Activated naive CD8-positive, alpha-beta T cell (primary cell): Measurements from ENCODE around the gene ADCY2.

ENCODE experiments used
- H3K27ac Mint-ChIP-seq: one replicate; pipeline ENCODE4 v1.8.0; 2021; ENCODE audit warnings: mixed read lengths
- H3K27me3 Mint-ChIP-seq: one replicate; pipeline ENCODE4 v1.8.0; 2021; ENCODE audit warnings: mixed read lengths
- H3K36me3 Mint-ChIP-seq: one replicate; pipeline ENCODE4 v1.8.0; 2021; ENCODE audit warnings: mixed read lengths
- H3K4me1 Mint-ChIP-seq: one replicate; pipeline ENCODE4 v1.8.0; 2021; ENCODE audit warnings: low read depth, mixed read lengths
- H3K4me3 Mint-ChIP-seq: one replicate; pipeline ENCODE4 v1.8.0; 2021; ENCODE audit warnings: mild to moderate bottlenecking, mixed read lengths
- H3K9me3 Mint-ChIP-seq: one replicate; pipeline ENCODE4 v1.8.0; 2021; ENCODE audit warnings: low read depth, mixed read lengths

ADCY2 gene

DNA sequence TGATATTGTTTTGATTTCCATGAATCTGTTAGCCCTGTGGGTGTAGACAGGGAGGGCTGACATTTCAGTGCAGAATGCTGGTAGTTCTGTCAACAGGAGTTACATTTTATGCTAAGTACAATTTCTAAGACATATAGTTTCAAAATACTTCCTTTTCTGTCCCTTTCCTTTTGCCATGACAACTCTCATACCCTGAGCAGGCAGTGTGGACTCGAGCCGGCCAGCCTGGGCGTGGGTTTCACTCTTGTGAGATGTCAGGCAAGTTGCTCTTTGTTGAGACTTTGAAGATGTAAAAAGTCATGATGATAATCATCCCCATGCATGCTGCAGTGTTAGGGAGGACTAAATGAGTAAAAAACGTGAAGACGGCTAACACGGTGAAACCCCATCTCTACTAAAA lies 257.1 kb downstream of the ADCY2 start:
- Mint-ChIP-seq H3K4me3 (no peak overlapping the region), H3K36me3 (no peaks in the 10 kb centered on the region), H3K27me3 (peaks cover 3% of the 10 kb centered on the region), H3K4me1 (no peaks in the 10 kb centered on the region), H3K9me3 (no peaks in the 10 kb centered on the region), H3K27ac (no peak overlapping the region)

DNA sequence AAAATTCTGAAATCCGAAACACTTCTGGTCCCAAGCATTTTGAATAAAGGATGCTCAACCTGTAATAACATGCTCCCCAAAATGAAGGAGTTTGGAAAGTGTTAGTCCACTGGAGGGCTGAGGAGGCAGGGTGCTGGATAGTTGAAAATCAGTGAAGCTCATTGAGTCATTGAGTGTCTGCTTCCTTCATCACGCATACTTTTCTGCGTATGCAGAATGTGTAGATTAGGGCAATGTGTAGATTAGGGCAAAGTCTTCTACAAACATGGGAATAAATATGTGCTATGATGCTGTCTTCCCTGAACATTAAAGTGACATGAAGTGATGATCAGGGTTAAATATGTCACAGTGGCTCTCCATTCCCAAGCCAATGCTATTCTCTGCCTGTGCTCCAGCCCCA lies 261.2 kb downstream of the ADCY2 start:
- Mint-ChIP-seq H3K27me3 (peaks cover 3% of the 10 kb centered on the region), H3K36me3 (no peaks in the 10 kb centered on the region), H3K4me3 (no peak overlapping the region), H3K9me3 (no peaks in the 10 kb centered on the region), H3K27ac (no peak overlapping the region), H3K4me1 (no peaks in the 10 kb centered on the region)

DNA sequence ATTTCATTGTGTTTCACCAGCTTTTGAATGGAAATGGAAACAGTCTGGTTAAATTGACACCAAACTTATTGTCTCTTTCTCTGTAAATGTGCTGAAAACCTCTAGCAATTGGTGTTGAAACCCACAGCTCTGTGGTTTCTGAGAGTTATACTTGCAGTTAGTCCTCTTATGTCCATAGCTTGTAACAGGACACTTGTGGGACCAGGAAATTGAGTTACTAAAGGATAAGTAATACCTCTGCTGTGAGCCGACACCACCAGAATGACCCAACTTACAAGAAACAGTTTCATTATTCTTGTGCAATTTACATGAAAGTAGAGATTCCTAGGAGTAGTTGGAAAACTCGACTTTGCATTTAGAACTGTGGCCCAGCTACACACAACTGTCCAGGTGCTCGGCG lies 263.5 kb downstream of the ADCY2 start:
- no peaks in the 10 kb centered on the region for H3K4me1 Mint-ChIP-seq
- no peak overlapping the region for H3K4me3 Mint-ChIP-seq
- H3K9me3 Mint-ChIP-seq = no peaks in the 10 kb centered on the region
- no peaks in the 10 kb centered on the region for H3K36me3 Mint-ChIP-seq
- no peak overlapping the region for H3K27ac Mint-ChIP-seq
- H3K27me3 Mint-ChIP-seq = no peaks in the 10 kb centered on the region

DNA sequence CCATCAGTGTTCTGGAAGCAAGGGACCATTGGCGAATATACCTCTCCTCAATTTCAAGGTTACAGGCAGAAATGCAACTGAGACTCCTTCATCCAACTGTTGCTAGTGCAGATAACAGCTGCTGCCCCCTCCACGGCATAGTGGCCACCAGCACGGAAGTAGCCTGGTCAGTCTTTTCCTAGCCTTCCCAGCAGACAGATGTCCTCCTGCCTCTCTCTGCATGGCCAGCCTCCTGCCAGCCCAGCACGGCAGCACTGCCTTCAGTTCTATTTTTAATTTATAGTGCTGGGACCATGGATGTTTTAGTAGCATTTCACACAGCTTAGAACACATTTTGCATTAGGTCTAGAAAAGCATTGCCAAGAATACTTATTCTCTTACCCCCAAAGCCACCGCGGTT lies 266.4 kb downstream of the ADCY2 start:
- H3K4me1 Mint-ChIP-seq = no peaks in the 10 kb centered on the region
- H3K27ac Mint-ChIP-seq = no peak overlapping the region
- no peak overlapping the region for H3K4me3 Mint-ChIP-seq
- H3K9me3 Mint-ChIP-seq = no peaks in the 10 kb centered on the region
- no peaks in the 10 kb centered on the region for H3K36me3 Mint-ChIP-seq
- no peaks in the 10 kb centered on the region for H3K27me3 Mint-ChIP-seq

DNA sequence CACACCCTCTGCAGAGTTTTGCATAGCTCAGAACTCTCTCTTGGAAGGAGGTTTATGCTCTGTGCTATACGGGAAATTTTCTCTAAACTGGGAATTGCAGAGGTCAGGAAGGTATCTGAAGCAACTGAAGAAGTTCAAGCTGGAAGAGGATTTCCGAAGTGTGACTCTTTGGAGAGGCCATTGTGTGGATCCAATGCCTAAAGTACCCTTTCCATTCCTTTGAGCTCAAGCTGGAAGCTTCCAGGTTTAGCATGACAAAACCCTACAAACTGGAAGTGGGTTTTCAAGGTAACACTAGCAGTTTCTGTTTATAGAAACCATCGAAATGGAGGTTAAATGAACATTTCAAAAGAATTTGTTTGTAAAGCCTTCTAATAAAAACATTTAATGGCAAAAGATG lies 267.9 kb downstream of the ADCY2 start:
- Mint-ChIP-seq H3K27me3 (no peaks in the 10 kb centered on the region), H3K4me3 (no peak overlapping the region), H3K4me1 (no peaks in the 10 kb centered on the region), H3K27ac (no peak overlapping the region), H3K9me3 (no peaks in the 10 kb centered on the region), H3K36me3 (no peaks in the 10 kb centered on the region)

DNA sequence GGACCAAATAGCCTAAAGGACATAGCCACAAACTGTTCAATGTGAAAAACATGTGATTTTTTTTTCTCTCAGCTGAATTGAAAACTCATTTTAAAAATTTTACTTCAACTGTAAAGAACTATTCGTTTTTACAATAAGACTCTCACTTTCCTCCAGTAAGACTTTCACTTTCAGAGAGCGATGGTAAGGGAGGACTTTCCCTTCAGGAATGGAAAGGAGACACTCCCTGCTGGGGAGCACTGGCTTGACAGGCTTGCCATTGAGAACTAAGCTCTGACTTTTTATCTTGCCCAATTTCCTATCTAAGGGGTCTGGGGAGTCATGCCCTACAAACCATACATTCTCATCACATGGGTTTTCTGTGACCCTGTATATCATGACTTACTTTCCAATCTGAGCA lies 268.3 kb downstream of the ADCY2 start:
- Mint-ChIP-seq H3K27ac (no peak overlapping the region), H3K36me3 (no peaks in the 10 kb centered on the region), H3K4me3 (no peak overlapping the region), H3K9me3 (no peaks in the 10 kb centered on the region), H3K4me1 (no peaks in the 10 kb centered on the region), H3K27me3 (no peaks in the 10 kb centered on the region)

DNA sequence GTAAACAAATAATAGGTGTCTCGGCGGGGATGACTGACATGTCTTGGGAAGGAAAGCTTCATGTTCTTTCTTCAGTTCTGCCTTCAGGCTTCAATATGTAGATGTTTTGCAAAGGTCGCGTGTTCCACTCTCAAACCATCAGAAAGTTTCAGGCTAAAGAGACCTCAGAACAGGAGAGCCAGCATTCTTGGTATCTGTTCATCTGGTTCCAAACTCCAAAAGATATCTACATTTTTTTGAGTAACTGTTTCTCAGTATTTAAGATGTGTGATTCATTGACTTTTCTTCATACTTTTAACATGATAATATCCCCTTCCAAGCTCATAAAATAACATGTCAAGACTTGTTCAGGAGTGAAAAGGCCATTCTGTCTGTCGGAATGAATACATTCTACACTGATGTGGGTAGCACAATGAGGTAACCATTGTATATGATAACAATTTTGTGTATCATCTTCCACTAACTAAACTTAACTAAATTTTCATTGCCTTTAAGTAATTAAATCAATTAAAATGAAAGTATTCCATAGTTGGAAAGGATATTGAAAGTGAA lies 271.4 kb downstream of the ADCY2 start:
- no peak overlapping the region for H3K27ac Mint-ChIP-seq
- H3K4me3 Mint-ChIP-seq = no peak overlapping the region
- no peaks in the 10 kb centered on the region for H3K4me1 Mint-ChIP-seq
- no peaks in the 10 kb centered on the region for H3K9me3 Mint-ChIP-seq
- no peaks in the 10 kb centered on the region for H3K27me3 Mint-ChIP-seq
- no peaks in the 10 kb centered on the region for H3K36me3 Mint-ChIP-seq

DNA sequence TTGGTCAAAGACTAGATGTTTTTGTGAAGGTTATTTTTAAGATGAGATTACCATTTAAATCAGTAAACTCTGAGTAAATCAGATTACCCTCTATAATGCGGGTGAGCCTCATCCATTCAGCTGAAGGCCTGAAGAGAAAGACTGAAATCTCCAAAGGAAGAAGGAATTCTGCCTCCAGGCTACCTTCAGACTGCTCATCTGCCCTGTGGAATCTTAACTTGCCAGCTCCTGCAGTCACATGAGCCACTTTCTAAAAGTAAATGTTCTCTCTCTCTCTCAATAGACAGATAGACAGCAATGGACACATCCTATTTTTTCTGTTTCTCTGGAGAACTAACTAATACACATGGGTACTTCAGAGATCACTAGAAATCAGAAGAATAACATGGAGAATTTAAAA lies 272.2 kb downstream of the ADCY2 start:
- no peaks in the 10 kb centered on the region for H3K9me3 Mint-ChIP-seq
- H3K4me1 Mint-ChIP-seq = no peaks in the 10 kb centered on the region
- H3K36me3 Mint-ChIP-seq = no peaks in the 10 kb centered on the region
- no peak overlapping the region for H3K27ac Mint-ChIP-seq
- H3K4me3 Mint-ChIP-seq = no peak overlapping the region
- H3K27me3 Mint-ChIP-seq = no peaks in the 10 kb centered on the region

DNA sequence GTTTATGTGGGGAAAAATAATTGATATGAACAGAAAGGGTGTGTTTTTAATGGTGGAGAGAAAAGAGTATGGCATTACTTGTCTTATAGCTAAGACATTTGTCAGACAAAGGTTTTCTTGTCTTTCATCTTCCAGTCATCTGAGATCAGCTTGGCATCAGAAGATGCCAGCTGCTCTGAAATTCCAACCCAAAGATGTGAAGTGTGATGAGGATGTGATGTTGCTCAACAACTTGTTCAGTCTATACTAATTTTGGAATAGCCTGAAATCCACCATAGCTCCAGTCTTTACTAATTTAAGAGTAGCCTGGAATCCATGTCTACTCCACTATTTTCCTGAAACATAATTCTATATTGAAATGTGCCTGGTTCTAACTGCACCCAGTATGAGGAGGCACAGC lies 272.7 kb downstream of the ADCY2 start:
- H3K27me3 Mint-ChIP-seq = no peaks in the 10 kb centered on the region
- no peak overlapping the region for H3K27ac Mint-ChIP-seq
- no peaks in the 10 kb centered on the region for H3K9me3 Mint-ChIP-seq
- H3K4me1 Mint-ChIP-seq = no peaks in the 10 kb centered on the region
- H3K4me3 Mint-ChIP-seq = no peak overlapping the region
- H3K36me3 Mint-ChIP-seq = no peaks in the 10 kb centered on the region

DNA sequence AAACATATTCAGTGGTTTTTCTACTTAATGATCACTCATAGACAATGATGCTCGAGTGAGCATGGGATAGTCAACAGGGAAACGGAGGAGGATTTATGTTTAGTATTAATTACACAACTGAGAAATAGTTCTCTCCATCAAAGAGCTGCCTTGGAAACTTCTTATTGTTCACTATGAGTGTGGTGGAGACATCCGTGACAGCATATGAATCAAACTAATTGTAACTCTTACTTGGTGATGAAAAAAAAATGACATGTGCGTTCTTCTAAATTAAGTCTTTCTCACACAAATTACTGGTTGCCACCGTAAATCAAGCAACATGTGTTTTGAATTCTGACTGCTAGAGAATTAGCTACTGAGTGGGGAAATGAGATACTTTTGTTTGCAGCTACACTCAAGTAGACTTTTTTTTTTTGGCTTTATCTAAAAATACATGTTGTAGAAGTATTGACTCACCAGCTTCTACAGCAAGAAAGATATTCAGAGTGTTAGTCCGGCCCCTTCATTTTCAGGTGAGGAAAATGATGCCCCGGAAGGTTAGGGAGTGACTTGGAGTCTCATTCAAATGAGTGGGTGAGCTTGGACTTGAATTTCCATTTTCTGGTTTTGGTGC lies 275.5 kb downstream of the ADCY2 start:
- Mint-ChIP-seq H3K4me1 (no peaks in the 10 kb centered on the region), H3K27ac (no peak overlapping the region), H3K27me3 (no peaks in the 10 kb centered on the region), H3K36me3 (no peaks in the 10 kb centered on the region), H3K4me3 (no peak overlapping the region), H3K9me3 (no peaks in the 10 kb centered on the region)

DNA sequence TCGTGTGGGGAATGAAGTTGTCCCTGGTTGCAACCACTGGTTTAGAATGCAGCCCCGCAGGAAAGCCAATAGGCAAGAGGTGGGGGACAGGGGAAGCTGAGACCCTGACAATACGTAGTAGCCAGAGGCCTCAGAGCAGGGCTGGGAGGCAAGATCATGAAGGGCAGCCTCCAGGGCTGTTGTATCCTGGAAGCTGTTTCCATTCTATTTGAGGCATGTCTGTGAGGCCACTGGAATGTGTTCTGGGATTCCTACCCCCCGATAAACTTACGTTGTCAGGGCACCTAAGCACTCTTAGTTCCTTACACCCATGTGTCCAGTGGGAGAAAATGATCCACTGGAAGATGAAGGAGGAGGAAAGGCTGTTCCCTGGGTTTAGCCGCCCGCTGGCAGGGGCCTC lies 277.7 kb downstream of the ADCY2 start:
- H3K27me3 Mint-ChIP-seq = no peaks in the 10 kb centered on the region
- H3K36me3 Mint-ChIP-seq = no peaks in the 10 kb centered on the region
- no peaks in the 10 kb centered on the region for H3K4me1 Mint-ChIP-seq
- no peak overlapping the region for H3K4me3 Mint-ChIP-seq
- H3K27ac Mint-ChIP-seq = no peak overlapping the region
- no peaks in the 10 kb centered on the region for H3K9me3 Mint-ChIP-seq

DNA sequence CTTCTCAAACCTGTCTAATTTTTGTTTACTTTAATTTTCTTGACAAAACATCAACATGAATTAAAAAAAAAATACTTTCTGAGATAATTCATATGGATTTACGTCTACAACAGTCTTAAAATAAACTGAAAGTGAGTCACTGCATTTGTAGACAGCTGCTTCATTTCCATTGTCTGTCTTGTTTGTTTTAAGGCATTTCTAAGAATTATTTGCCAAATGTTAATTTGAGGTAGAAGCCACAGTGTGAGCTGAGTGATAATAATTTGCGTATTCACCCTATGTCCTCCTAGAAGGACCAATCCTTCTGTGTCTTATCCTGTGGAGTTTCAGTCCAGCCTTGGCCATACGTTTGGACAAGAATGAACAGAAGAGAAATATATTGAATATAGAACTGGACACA lies 280.5 kb downstream of the ADCY2 start:
- no peak overlapping the region for H3K4me3 Mint-ChIP-seq
- no peaks in the 10 kb centered on the region for H3K4me1 Mint-ChIP-seq
- H3K27me3 Mint-ChIP-seq = no peaks in the 10 kb centered on the region
- no peak overlapping the region for H3K27ac Mint-ChIP-seq
- H3K9me3 Mint-ChIP-seq = no peaks in the 10 kb centered on the region
- H3K36me3 Mint-ChIP-seq = no peaks in the 10 kb centered on the region

DNA sequence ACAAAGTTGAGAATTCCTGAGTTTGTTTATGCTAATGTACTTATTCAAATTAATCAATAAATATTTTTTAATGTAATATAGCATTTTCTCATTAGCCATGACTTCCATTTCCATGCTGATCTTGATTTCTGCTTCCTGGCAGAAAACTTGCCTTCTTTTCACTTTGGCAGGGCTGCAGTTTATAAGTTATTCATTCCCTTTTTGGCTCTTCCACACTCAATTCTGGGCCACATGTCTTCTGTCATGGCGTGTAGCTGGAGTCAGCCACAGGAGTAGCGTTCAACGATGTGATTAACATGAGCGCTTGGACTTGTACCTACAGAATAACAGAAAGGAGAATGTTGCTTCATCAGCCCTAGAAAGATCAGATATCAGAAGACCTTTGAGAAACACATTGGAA lies 282.1 kb downstream of the ADCY2 start:
- no peaks in the 10 kb centered on the region for H3K9me3 Mint-ChIP-seq
- H3K4me1 Mint-ChIP-seq = no peaks in the 10 kb centered on the region
- H3K27me3 Mint-ChIP-seq = no peaks in the 10 kb centered on the region
- no peak overlapping the region for H3K4me3 Mint-ChIP-seq
- no peak overlapping the region for H3K27ac Mint-ChIP-seq
- no peaks in the 10 kb centered on the region for H3K36me3 Mint-ChIP-seq

DNA sequence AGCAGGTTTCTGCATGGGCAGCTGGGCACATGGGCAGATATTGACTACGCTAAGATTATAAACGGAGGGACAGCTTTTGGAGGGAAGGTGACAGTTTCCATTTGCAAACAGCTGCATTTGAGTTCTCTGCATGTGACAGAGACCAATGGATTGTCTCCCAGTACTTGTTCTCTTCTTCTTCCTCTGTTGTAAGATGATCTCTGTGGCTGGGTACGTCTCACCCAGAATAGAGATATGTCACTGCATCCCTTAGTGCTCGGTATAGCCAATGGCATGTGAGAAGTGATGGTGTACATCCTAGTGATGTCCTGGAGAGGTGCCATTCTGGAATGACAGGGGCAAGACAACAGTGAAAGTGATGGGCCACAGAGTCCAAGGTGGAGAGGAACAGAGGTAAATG lies 283.7 kb downstream of the ADCY2 start:
- Mint-ChIP-seq H3K36me3 (no peaks in the 10 kb centered on the region), H3K9me3 (no peaks in the 10 kb centered on the region)

DNA sequence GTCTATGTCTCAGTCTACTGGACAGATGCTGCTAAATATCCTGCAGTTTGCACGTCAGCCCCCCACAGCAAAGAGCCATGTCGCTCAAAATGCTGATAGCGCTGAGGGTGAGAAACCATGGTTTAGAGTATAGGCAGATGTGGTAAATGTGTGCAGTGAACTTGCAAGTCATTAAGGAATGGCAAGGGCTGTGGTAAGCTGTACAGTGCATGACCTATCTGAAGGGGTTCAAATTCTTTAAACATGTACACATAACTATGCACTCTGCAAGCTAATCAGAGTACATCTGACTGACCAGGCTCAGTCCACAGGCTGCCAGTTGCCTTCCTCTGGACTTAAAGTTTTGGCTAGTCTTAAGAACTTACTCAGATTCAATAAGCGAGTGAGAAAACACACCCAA lies 284.3 kb downstream of the ADCY2 start:
- Mint-ChIP-seq H3K27ac (no peak overlapping the region), H3K9me3 (no peaks in the 10 kb centered on the region), H3K27me3 (peaks cover 3% of the 10 kb centered on the region), H3K4me3 (no peak overlapping the region), H3K36me3 (no peaks in the 10 kb centered on the region), H3K4me1 (no peaks in the 10 kb centered on the region)

More for the DNA sequence above, 283.7 kb downstream of the ADCY2 start:
- Mint-ChIP-seq H3K27ac (no peak overlapping the region), H3K4me1 (no peaks in the 10 kb centered on the region), H3K4me3 (no peak overlapping the region), H3K27me3 (peaks cover 3% of the 10 kb centered on the region)

DNA sequence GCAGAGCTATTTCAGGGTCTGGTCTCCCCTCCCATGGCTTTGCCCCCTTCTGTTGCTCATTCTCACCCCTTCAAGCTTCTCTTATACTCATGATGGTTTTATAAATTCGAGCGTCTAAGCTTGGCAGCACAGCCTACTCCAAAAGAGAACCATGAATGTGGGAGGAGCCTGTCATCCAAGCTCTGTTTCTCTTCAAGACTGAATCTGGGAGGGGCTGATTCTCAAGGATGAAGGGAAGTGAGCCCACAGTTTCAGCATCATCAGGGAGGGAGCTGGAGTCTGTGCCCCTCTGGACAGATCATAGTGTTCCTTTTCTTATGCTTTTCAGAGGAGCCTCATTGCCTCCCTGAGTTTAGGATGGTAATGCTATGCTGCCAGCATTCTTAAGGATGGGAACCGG lies 286.4 kb downstream of the ADCY2 start:
- Mint-ChIP-seq H3K36me3 (no peaks in the 10 kb centered on the region), H3K27ac (no peak overlapping the region), H3K4me3 (no peak overlapping the region), H3K27me3 (peaks cover 5% of the 10 kb centered on the region), H3K9me3 (no peaks in the 10 kb centered on the region), H3K4me1 (no peaks in the 10 kb centered on the region)
